Neural cell (in vitro differentiated cells): ENCODE measurements around the gene KLHL3. TPM values are rescaled to one million over a fixed set of nuclear protein-coding genes. Genes with fewer than 3 reads are reported as not detected.

ENCODE experiments used
- H2AFZ ChIP-seq: fragments of 200-600, 300-800 bp; sonication (generic), shearing (Covaris generic); 2 replicates; pipeline ENCODE4 v1.6.0; 2014; ENCODE audit warnings: low read depth, mild to moderate bottlenecking, antibody characterized with exemption, low read length, moderate library complexity
- H3F3A ChIP-seq: fragments of 200-600 bp; shearing (Covaris generic); 2 replicates; pipeline ENCODE4 v1.6.1; 2016; ENCODE audit warnings: mild to moderate bottlenecking, moderate library complexity, mixed read lengths, antibody characterized with exemption, low read length; ENCODE audit not compliant: insufficient read depth, poor library complexity, severe bottlenecking
- H3K27ac ChIP-seq: fragments of 200-600, 300-800 bp; sonication (generic), shearing (Covaris generic); 2 replicates; pipeline ENCODE4 v1.5.1; 2014; ENCODE audit warnings: mild to moderate bottlenecking, low read length, moderate library complexity
- H3K27me3 ChIP-seq: fragments of 300-800, 200-600 bp; sonication (generic), shearing (Covaris generic); 2 replicates; pipeline ENCODE4 v1.6.0; 2014; ENCODE audit warnings: mild to moderate bottlenecking, low read depth, low read length, moderate library complexity; ENCODE audit not compliant: insufficient read depth
- H3K36me3 ChIP-seq: fragments of 300-800, 200-600 bp; sonication (generic), shearing (Covaris generic); 2 replicates; pipeline ENCODE4 v1.5.1; 2014; ENCODE audit warnings: mild to moderate bottlenecking, antibody characterized with exemption, low read length, moderate library complexity; ENCODE audit not compliant: insufficient read depth
- H3K4me2 ChIP-seq: fragments of 300-800, 200-600 bp; sonication (generic), shearing (Covaris generic); 2 replicates; pipeline ENCODE4 v1.6.0; 2014; ENCODE audit warnings: mild to moderate bottlenecking, low read length
- H3K4me3 ChIP-seq: fragments of 300-800, 200-600 bp; sonication (generic), shearing (Covaris generic); 2 replicates; pipeline ENCODE4 v1.5.1; 2014; ENCODE audit warnings: mild to moderate bottlenecking, low read length, moderate library complexity
- H3K79me2 ChIP-seq: fragments of 200-600 bp; shearing (Covaris generic); replicated peaks from 2 replicates; pipeline ENCODE4 v1.6.0; 2014; ENCODE audit warnings: mild to moderate bottlenecking, low read length, moderate library complexity; ENCODE audit not compliant: insufficient read depth
- H3K9ac ChIP-seq: fragments of 300-800, 200-600 bp; sonication (generic), shearing (Covaris generic); 2 replicates; pipeline ENCODE4 v1.6.1; 2016; ENCODE audit warnings: mild to moderate bottlenecking, low read length, mixed read lengths
- H3K9me2 ChIP-seq: fragments of 200-600 bp; shearing (Covaris generic); 2 replicates; pipeline ENCODE4 v1.6.1; 2016; ENCODE audit warnings: mild to moderate bottlenecking, low read length, mixed read lengths; ENCODE audit not compliant: insufficient read depth
- H3K9me3 ChIP-seq: fragments of 200-600, 300-800 bp; sonication (generic), shearing (Covaris generic); 2 replicates; pipeline ENCODE4 v1.6.1; 2016; ENCODE audit warnings: mild to moderate bottlenecking, mixed run types, low read length, moderate library complexity, mixed read lengths
- H4K20me1 ChIP-seq: fragments of 200-600 bp; shearing (Covaris generic); 2 replicates; pipeline ENCODE4 v1.6.1; 2016; ENCODE audit warnings: mild to moderate bottlenecking, mixed run types; ENCODE audit not compliant: insufficient read depth
- CTCF ChIP-seq: fragments of 450-650 bp; IDR thresholded peaks from 2 replicates; pipeline ENCODE4 v1.5.1; 2014; ENCODE audit warnings: antibody characterized with exemption, mild to moderate bottlenecking, moderate library complexity; ENCODE audit not compliant: poor library complexity, severe bottlenecking
- EP300 ChIP-seq: fragments of 450-650 bp; conservative IDR thresholded peaks from 2 replicates; pipeline ENCODE4 v1.6.1; 2014; ENCODE audit warnings: antibody characterized with exemption, mild to moderate bottlenecking, moderate library complexity; ENCODE audit not compliant: poor library complexity, severe bottlenecking
- EZH2 ChIP-seq: fragments of 200-600, 300-800 bp; shearing (Covaris generic), sonication (generic); IDR thresholded peaks from 2 replicates; pipeline ENCODE4 v1.6.1; 2014; ENCODE audit warnings: antibody characterized with exemption, low read length, borderline replicate concordance, mild to moderate bottlenecking; ENCODE audit not compliant: insufficient read depth, poor library complexity, severe bottlenecking
- MXI1 ChIP-seq: fragments of 450-650 bp; conservative IDR thresholded peaks from 2 replicates; pipeline ENCODE4 v1.6.1; 2014; ENCODE audit warnings: antibody characterized with exemption, mild to moderate bottlenecking; ENCODE audit not compliant: poor library complexity, severe bottlenecking
- POLR2AphosphoS5 ChIP-seq: IDR thresholded peaks from 2 replicates; pipeline ENCODE4 v1.6.1; 2012
- RAD21 ChIP-seq: fragments of 450-650 bp; conservative IDR thresholded peaks from 2 replicates; pipeline ENCODE4 v1.6.1; 2014; ENCODE audit warnings: antibody characterized with exemption, mild to moderate bottlenecking, moderate library complexity
- SMC3 ChIP-seq: fragments of 450-650 bp; conservative IDR thresholded peaks from 2 replicates; pipeline ENCODE4 v1.6.1; 2014; ENCODE audit warnings: antibody characterized with exemption, mild to moderate bottlenecking, moderate library complexity; ENCODE audit not compliant: poor library complexity
- TAF1 ChIP-seq: IDR thresholded peaks from 2 replicates; pipeline ENCODE4 v1.6.1; 2012; ENCODE audit warnings: low read depth
- polyA plus RNA-seq: library from polyadenylated mRNA; depleted of rRNA; stranded (reverse); fragments of >200 nt; gene quantifications from 2 replicates; pipeline ENCODE4 v1.2.3, GENCODE V29; 2014
- TF ChIP-seq, protein P1 (sequence below): IDR thresholded peaks from 2 replicates; pipeline ENCODE4 v1.6.1; 2012; ENCODE audit warnings: borderline replicate concordance

The KLHL3 gene
- polyA plus RNA-seq, 1 donor from 2014 or later = 12.9 TPM

- no peak overlapping the region for H3K4me2 ChIP-seq
- TF ChIP-seq TAF1 (no peak), SMC3 (no peak), RAD21 (no peak), MXI1 (no peak), EZH2 (no peak), POLR2AphosphoS5 (no peak), CTCF (no peak), EP300 (no peak)
- TF ChIP-seq, protein P1, sequence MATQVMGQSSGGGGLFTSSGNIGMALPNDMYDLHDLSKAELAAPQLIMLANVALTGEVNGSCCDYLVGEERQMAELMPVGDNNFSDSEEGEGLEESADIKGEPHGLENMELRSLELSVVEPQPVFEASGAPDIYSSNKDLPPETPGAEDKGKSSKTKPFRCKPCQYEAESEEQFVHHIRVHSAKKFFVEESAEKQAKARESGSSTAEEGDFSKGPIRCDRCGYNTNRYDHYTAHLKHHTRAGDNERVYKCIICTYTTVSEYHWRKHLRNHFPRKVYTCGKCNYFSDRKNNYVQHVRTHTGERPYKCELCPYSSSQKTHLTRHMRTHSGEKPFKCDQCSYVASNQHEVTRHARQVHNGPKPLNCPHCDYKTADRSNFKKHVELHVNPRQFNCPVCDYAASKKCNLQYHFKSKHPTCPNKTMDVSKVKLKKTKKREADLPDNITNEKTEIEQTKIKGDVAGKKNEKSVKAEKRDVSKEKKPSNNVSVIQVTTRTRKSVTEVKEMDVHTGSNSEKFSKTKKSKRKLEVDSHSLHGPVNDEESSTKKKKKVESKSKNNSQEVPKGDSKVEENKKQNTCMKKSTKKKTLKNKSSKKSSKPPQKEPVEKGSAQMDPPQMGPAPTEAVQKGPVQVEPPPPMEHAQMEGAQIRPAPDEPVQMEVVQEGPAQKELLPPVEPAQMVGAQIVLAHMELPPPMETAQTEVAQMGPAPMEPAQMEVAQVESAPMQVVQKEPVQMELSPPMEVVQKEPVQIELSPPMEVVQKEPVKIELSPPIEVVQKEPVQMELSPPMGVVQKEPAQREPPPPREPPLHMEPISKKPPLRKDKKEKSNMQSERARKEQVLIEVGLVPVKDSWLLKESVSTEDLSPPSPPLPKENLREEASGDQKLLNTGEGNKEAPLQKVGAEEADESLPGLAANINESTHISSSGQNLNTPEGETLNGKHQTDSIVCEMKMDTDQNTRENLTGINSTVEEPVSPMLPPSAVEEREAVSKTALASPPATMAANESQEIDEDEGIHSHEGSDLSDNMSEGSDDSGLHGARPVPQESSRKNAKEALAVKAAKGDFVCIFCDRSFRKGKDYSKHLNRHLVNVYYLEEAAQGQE = no peak
- H3K9ac ChIP-seq = no peak overlapping the region
- no peaks in the 10 kb centered on the region for H3K27me3 ChIP-seq
- no peaks in the 10 kb centered on the region for H3K36me3 ChIP-seq
- H3K9me3 ChIP-seq = peaks cover 3% of the 10 kb centered on the region
- no peaks in the 10 kb centered on the region for H3F3A ChIP-seq
- H4K20me1 ChIP-seq = no peaks in the 10 kb centered on the region
- H3K9me2 ChIP-seq = no peaks in the 10 kb centered on the region
- H3K27ac ChIP-seq = no peak overlapping the region
- H3K4me3 ChIP-seq = no peak overlapping the region
- no peak overlapping the region for H2AFZ ChIP-seq
- H3K79me2 ChIP-seq = no peaks in the 10 kb centered on the region
Observed at GRCh38 chr5:137589185-137589584, 146.7 kb downstream of the KLHL3 start.

- no peaks in the 10 kb centered on the region for H3K79me2 ChIP-seq
- no peak overlapping the region for H3K27ac ChIP-seq
- H3K4me3 ChIP-seq = no peak overlapping the region
- H3K9me3 ChIP-seq = peaks cover 3% of the 10 kb centered on the region
- TF ChIP-seq POLR2AphosphoS5 (no peak), EP300 (no peak), EZH2 (no peak), RAD21 (no peak), CTCF (no peak), SMC3 (no peak), TAF1 (no peak), MXI1 (no peak)
- TF ChIP-seq, protein P1 = no peak
- H4K20me1 ChIP-seq = no peaks in the 10 kb centered on the region
- H3K27me3 ChIP-seq = no peaks in the 10 kb centered on the region
- H3K9me2 ChIP-seq = no peaks in the 10 kb centered on the region
- no peaks in the 10 kb centered on the region for H3K36me3 ChIP-seq
- no peak overlapping the region for H3K4me2 ChIP-seq
- H2AFZ ChIP-seq = no peak overlapping the region
- no peaks in the 10 kb centered on the region for H3F3A ChIP-seq
- no peak overlapping the region for H3K9ac ChIP-seq
Observed at GRCh38 chr5:137587919-137588318, 148.0 kb downstream of the KLHL3 start.
